AG09319 (cell line): ENCODE measurements around the gene ARF1.

ENCODE experiments used
- DNase-seq: peaks from one replicate; pipeline ENCODE4 v3.0.0-alpha.2; 2010; ENCODE audit warnings: low read depth; ENCODE audit errors: extremely low read depth
- TF ChIP-seq, protein P1 (sequence below): IDR thresholded peaks from 2 replicates; pipeline ENCODE4 v1.5.1; 2011; ENCODE audit warnings: low read depth, mild to moderate bottlenecking, inconsistent platforms, low read length, moderate library complexity

Gene ARF1

GRCh38 chr1:228096416-228097332, 14.2 kb downstream of the ARF1 start:
- DNase-seq: no peak
- TF ChIP-seq, protein P1, sequence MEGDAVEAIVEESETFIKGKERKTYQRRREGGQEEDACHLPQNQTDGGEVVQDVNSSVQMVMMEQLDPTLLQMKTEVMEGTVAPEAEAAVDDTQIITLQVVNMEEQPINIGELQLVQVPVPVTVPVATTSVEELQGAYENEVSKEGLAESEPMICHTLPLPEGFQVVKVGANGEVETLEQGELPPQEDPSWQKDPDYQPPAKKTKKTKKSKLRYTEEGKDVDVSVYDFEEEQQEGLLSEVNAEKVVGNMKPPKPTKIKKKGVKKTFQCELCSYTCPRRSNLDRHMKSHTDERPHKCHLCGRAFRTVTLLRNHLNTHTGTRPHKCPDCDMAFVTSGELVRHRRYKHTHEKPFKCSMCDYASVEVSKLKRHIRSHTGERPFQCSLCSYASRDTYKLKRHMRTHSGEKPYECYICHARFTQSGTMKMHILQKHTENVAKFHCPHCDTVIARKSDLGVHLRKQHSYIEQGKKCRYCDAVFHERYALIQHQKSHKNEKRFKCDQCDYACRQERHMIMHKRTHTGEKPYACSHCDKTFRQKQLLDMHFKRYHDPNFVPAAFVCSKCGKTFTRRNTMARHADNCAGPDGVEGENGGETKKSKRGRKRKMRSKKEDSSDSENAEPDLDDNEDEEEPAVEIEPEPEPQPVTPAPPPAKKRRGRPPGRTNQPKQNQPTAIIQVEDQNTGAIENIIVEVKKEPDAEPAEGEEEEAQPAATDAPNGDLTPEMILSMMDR: no peak

GRCh38 chr1:228097333-228098081, 15.0 kb downstream of the ARF1 start:
- no peak for DNase-seq
- TF ChIP-seq, protein P1: no peak

- TF ChIP-seq, protein P1: no peak
- no peak for DNase-seq
Observed at GRCh38 chr1:228098323-228098931, 15.9 kb downstream of the ARF1 start.

DNA sequence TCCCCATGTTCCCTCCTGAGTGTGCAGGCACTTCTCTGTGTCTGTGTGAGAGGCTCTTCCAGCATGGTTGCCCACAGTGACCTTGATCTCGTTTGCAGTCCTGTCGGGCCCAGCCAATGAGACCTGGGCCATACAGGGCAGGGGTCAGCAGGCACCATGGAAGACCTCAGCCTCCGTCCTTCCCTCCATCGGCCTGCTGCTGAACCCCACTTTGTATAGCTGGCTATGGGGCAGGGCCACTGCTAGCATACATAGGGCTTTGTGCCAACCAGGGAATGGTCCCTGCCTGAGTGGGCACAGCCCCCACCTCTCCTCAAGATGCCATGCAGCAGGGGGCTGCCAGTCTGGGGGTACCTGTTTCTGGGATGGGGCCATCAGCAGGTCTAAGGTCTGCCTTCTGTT, 16.8 kb downstream of the ARF1 start:
- DNase-seq: no peak
- TF ChIP-seq, protein P1: no peak

DNA sequence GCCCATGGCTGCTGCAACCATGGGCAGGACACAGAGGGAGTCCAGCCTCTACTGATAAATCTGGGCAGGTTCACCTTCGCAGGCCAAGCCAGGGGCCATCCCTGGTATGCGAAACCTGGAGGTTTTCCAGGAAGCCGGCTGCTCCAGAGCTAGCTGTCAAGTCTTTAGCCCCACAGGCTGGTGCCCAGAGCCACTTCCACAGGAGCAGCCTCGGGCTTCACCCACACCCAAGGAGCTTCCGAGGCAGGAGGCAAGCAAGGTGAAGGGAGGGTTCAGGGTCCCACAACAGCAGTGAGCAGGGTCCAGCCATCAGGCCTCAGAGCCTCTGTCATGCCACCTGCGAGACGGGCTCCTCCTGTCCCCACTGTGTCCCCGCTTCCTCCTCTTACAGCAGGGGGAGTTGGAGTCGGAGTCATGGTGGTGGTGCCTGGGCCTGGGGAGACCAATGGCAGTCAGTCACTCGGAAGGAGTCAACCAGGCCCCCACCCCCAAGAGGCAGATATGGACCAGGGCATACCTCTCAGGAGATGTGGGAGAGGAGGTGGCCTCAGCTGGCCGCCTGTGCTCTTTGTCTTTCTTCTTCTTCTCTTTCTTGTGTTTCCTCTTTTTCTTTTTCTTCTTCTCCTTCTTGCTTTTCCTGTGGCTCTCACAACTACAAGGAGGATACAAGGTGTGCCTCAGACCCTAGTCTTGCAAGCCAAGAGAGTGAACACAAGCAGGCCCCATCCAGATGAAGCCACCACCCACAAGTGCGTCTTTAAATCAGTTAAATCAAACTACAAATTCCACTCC, 18.5 kb downstream of the ARF1 start:
- TF ChIP-seq, protein P1: no peak
- no peak for DNase-seq

GRCh38 chr1:228101614-228101993, 19.1 kb downstream of the ARF1 start:
- no peak for DNase-seq
- TF ChIP-seq, protein P1: no peak
